Measurements from ENCODE around the gene GAB2. TPM values are rescaled to one million over a fixed set of nuclear protein-coding genes. Genes with fewer than 3 reads are reported as not detected.
"Not testable (repeated sequence)": the region's sequence is repeated elsewhere in the genome, so short reads cannot be mapped to it uniquely, and the experiment has no call there.

GAB2 gene
- total RNA-seq, 1 experiment from 2014 or later, result 3.3 TPM

- H4K91ac ChIP-seq (ENCODE audit: insufficient read length, low read depth, low read length), result no peak overlapping the region
- H3K79me2 ChIP-seq (ENCODE audit: insufficient read depth, low read length), result no peaks in the 10 kb centered on the region
- H3K4me2 ChIP-seq (ENCODE audit: insufficient read depth, insufficient read length, low read length), result no peak overlapping the region
- no peak overlapping the region for H4K5ac ChIP-seq (ENCODE audit: insufficient read length, low read depth, low read length)
- H3K27me3 ChIP-seq (ENCODE audit: insufficient read depth, low read length), result no peaks in the 10 kb centered on the region
- no peak overlapping the region for H2BK120ac ChIP-seq (ENCODE audit: low read depth, low read length, poor library complexity, severe bottlenecking)
- no peaks in the 10 kb centered on the region for H3K4me1 ChIP-seq (ENCODE audit: insufficient read depth, low read length)
- no peaks in the 10 kb centered on the region for H3K9me3 Mint-ChIP-seq
- no peak for TF ChIP-seq CTCF (conservative IDR thresholded peaks at IDR 0.05)
- H2BK5ac ChIP-seq (ENCODE audit: insufficient read length, low read length), result no peak overlapping the region
- H3K9me3 ChIP-seq (ENCODE audit: control insufficient read depth, low read depth, low read length), result no peaks in the 10 kb centered on the region
- H3T11ph ChIP-seq (ENCODE audit: low read length), result no peak overlapping the region
- no peaks in the 10 kb centered on the region for H3K27me3 Mint-ChIP-seq (ENCODE audit: low read depth)
- no peaks in the 10 kb centered on the region for H3K79me1 ChIP-seq (ENCODE audit: insufficient read depth, low read depth, low read length, poor library complexity, severe bottlenecking)
- no peak overlapping the region for H3K56ac ChIP-seq (ENCODE audit: insufficient read length, low read depth, low read length)
- H3K36me3 Mint-ChIP-seq (ENCODE audit: insufficient read depth in 1 of 3, low read depth in 3 of 3), result peaks cover 4 to 12% (median 5%) of the 10 kb centered on the region in 3 experiments; a peak in 4 of 7 replicates
- no peak overlapping the region for H3K9ac ChIP-seq (ENCODE audit: extremely low read depth, insufficient read length, low read length)
- no peak overlapping the region for H3K14ac ChIP-seq (ENCODE audit: insufficient read depth, low read length)
- no peak overlapping the region for H2AFZ ChIP-seq (ENCODE audit: low read length)
- no peak overlapping the region for H2BK12ac ChIP-seq (ENCODE audit: insufficient read length, low read depth, low read length)
- H2AK5ac ChIP-seq (ENCODE audit: insufficient read length, low read length), result no peak overlapping the region
- H2BK20ac ChIP-seq (ENCODE audit: low read depth, low read length, poor library complexity, severe bottlenecking), result no peak overlapping the region
- H3K27ac ChIP-seq (ENCODE audit: insufficient read length, low read depth, low read length), result no peak overlapping the region
- H4K8ac ChIP-seq (replicated peaks; ENCODE audit: insufficient read length, low read depth, low read length), result no peak overlapping the region
- peaks cover 3 to 4% of the 10 kb centered on the region in 2 experiments; a peak in 2 of 4 replicates for H3K4me1 Mint-ChIP-seq
- peaks cover 2% of the 10 kb centered on the region for H4K20me1 ChIP-seq (ENCODE audit: control insufficient read depth, insufficient read depth, insufficient read length)
- H3K4ac ChIP-seq (ENCODE audit: low read depth, low read length), result no peak overlapping the region
- no peak overlapping the region for H3K27ac Mint-ChIP-seq
- no CpG with 5 or more reads among the region's 10 CpGs for WGBS (ENCODE audit: extremely low coverage, insufficient read length, low lambda C conversion rate)
- H2BK15ac ChIP-seq (ENCODE audit: low read depth, low read length), result no peak overlapping the region
- H3K23me2 ChIP-seq (ENCODE audit: insufficient read length, low read depth, low read length, poor library complexity, severe bottlenecking), result no peaks in the 10 kb centered on the region
- H3K18ac ChIP-seq (ENCODE audit: insufficient read length, low read depth, low read length), result no peak overlapping the region
- no peak overlapping the region for H3K23ac ChIP-seq (ENCODE audit: insufficient read length, low read depth, low read length)
- H3K4me3 Mint-ChIP-seq, result no peak overlapping the region
- DNase-seq, result no peak
These were observed 240.9 kb downstream of the GAB2 start for GRCh38 chr11:78176605-78177141.

GRCh38 chr11:78175862-78176261 lies 241.8 kb downstream of the GAB2 start:
- H3K27ac Mint-ChIP-seq; H3K4me2 ChIP-seq (ENCODE audit: insufficient read depth, insufficient read length, low read length); H3K23me2 ChIP-seq (ENCODE audit: insufficient read length, low read depth, low read length, poor library complexity, severe bottlenecking); H4K91ac ChIP-seq (ENCODE audit: insufficient read length, low read depth, low read length); H3K9me3 ChIP-seq (ENCODE audit: control insufficient read depth, low read depth, low read length); H3K4ac ChIP-seq (ENCODE audit: low read depth, low read length); H2BK5ac ChIP-seq (ENCODE audit: insufficient read length, low read length); H3K9me3 Mint-ChIP-seq; H3K27me3 ChIP-seq (ENCODE audit: insufficient read depth, low read length); H4K8ac ChIP-seq (replicated peaks; ENCODE audit: insufficient read length, low read depth, low read length); H3K27ac ChIP-seq (ENCODE audit: insufficient read length, low read depth, low read length); H3K79me1 ChIP-seq (ENCODE audit: insufficient read depth, low read depth, low read length, poor library complexity, severe bottlenecking); H3K4me1 ChIP-seq (ENCODE audit: insufficient read depth, low read length); H3K56ac ChIP-seq (ENCODE audit: insufficient read length, low read depth, low read length); H4K5ac ChIP-seq (ENCODE audit: insufficient read length, low read depth, low read length); H3K23ac ChIP-seq (ENCODE audit: insufficient read length, low read depth, low read length); DNase-seq; H3K9ac ChIP-seq (ENCODE audit: extremely low read depth, insufficient read length, low read length); H2BK15ac ChIP-seq (ENCODE audit: low read depth, low read length); H3K14ac ChIP-seq (ENCODE audit: insufficient read depth, low read length); H4K20me1 ChIP-seq (ENCODE audit: control insufficient read depth, insufficient read depth, insufficient read length); H2BK12ac ChIP-seq (ENCODE audit: insufficient read length, low read depth, low read length); H3K79me2 ChIP-seq (ENCODE audit: insufficient read depth, low read length); H2BK20ac ChIP-seq (ENCODE audit: low read depth, low read length, poor library complexity, severe bottlenecking); H3K27me3 Mint-ChIP-seq (ENCODE audit: low read depth); H3K4me1 Mint-ChIP-seq; H3T11ph ChIP-seq (ENCODE audit: low read length); H3K4me3 Mint-ChIP-seq; H2AK5ac ChIP-seq (ENCODE audit: insufficient read length, low read length); H2BK120ac ChIP-seq (ENCODE audit: low read depth, low read length, poor library complexity, severe bottlenecking); H2AFZ ChIP-seq (ENCODE audit: low read length); H3K18ac ChIP-seq (ENCODE audit: insufficient read length, low read depth, low read length): not testable (repeated sequence)
- WGBS (ENCODE audit: extremely low coverage, insufficient read length, low lambda C conversion rate), result no CpG with 5 or more reads among the region's 3 CpGs
- peaks cover 4 to 12% (median 5%) of the 10 kb centered on the region in 3 experiments; a peak in 4 of 7 replicates for H3K36me3 Mint-ChIP-seq (ENCODE audit: insufficient read depth in 1 of 3, low read depth in 3 of 3)

Measured in H9 (cell line).